ENCODE measurements around the gene CAMK2G. TPM values are rescaled to one million over a fixed set of nuclear protein-coding genes. Genes with fewer than 3 reads are reported as not detected.
A peak's percentile ranks its signal among the peaks of the same experiment; 100 is the strongest.
"Not testable (repeated sequence)": the region's sequence is repeated elsewhere in the genome, so short reads cannot be mapped to it uniquely, and the experiment has no call there.

Gene CAMK2G
- total RNA-seq, 5 donors from 2014 or later (not counting 1 experiment from before 2014, with no cell fraction given): 50.6 to 59.9 (median 55.5) TPM

GRCh38 chr10:73829090-73829489 is 45.3 kb downstream of the CAMK2G start:
- H3K27me3 Mint-ChIP-seq; H3K27ac Mint-ChIP-seq; H3K27me3 ChIP-seq (replicated peaks in 1 of 2; ENCODE audit: control insufficient read depth in 2 of 2, extremely low read depth in 1 of 2, insufficient read depth in 2 of 2, low read length in 1 of 2); H3K27ac ChIP-seq (ENCODE audit: low read length); DNase-seq; CTCF ChIA-PET; H3K9me3 Mint-ChIP-seq; POLR2A ChIA-PET; ATAC-seq (replicated peaks in 1 of 4); H3K4me1 Mint-ChIP-seq; H3K4me3 Mint-ChIP-seq; H3K4me3 ChIP-seq (ENCODE audit: control insufficient read depth in 1 of 2, extremely low read depth in 1 of 2, low read length in 1 of 2); H3K4me1 ChIP-seq (ENCODE audit: control insufficient read depth in 1 of 2, extremely low read depth in 1 of 2, insufficient read depth in 2 of 2, low read length in 2 of 2); H3K9me3 ChIP-seq: not testable (repeated sequence)
- H3K36me3 ChIP-seq (ENCODE audit: control insufficient read depth in 2 of 2, extremely low read depth in 1 of 2, insufficient read depth in 1 of 2, low read length in 1 of 2): peaks cover 23 to 47% of the 10 kb centered on the region in 2 donors
- no CpG with 5 or more reads among the region's 7 CpGs for WGBS (ENCODE audit: insufficient coverage)
- H3K36me3 Mint-ChIP-seq: peaks cover 13% of the 10 kb centered on the region

GRCh38 chr10:73828161-73828560 is 46.2 kb downstream of the CAMK2G start:
- peaks cover 26 to 53% of the 10 kb centered on the region in 2 donors for H3K36me3 ChIP-seq (ENCODE audit: control insufficient read depth in 2 of 2, extremely low read depth in 1 of 2, insufficient read depth in 1 of 2, low read length in 1 of 2)
- Mint-ChIP-seq H3K27ac (no peak overlapping the region), H3K36me3 (peaks cover 13% of the 10 kb centered on the region), H3K27me3 (no peaks in the 10 kb centered on the region), H3K4me3 (no peak overlapping the region), H3K9me3 (no peaks in the 10 kb centered on the region), H3K4me1 (no peaks in the 10 kb centered on the region)
- 90% methylated on average over 2 of the region's 6 CpGs for WGBS (ENCODE audit: insufficient coverage)
- DNase-seq (no peak), ATAC-seq (replicated peaks in 1 of 4) (no peak)
- no peaks in the 10 kb centered on the region for H3K27me3 ChIP-seq (replicated peaks in 1 of 2; ENCODE audit: control insufficient read depth in 2 of 2, extremely low read depth in 1 of 2, insufficient read depth in 2 of 2, low read length in 1 of 2)
- CTCF ChIA-PET: interaction anchor here in 1 of 2 donors (0.6 kb wide), 1 partner anchor 311 kb away, joined by 6 read pairs; no protein-coding TSS in a partner anchor
- H3K4me1 ChIP-seq (ENCODE audit: control insufficient read depth in 1 of 2, extremely low read depth in 1 of 2, insufficient read depth in 2 of 2, low read length in 2 of 2): no peaks in the 10 kb centered on the region
- POLR2A ChIA-PET: no interaction called here
- H3K27ac ChIP-seq (ENCODE audit: low read length): no peak overlapping the region
- no peaks in the 10 kb centered on the region for H3K9me3 ChIP-seq
- no peak overlapping the region for H3K4me3 ChIP-seq (ENCODE audit: control insufficient read depth in 1 of 2, extremely low read depth in 1 of 2, low read length in 1 of 2)

- ATAC-seq (replicated peaks in 1 of 4) (no peak), DNase-seq (no peak)
- Mint-ChIP-seq H3K36me3 (peaks cover 14% of the 10 kb centered on the region), H3K4me1 (no peaks in the 10 kb centered on the region), H3K27me3 (no peaks in the 10 kb centered on the region), H3K4me3 (no peak overlapping the region), H3K27ac (no peak overlapping the region), H3K9me3 (no peaks in the 10 kb centered on the region)
- Histone ChIP-seq H3K36me3 (ENCODE audit: control insufficient read depth in 2 of 2, extremely low read depth in 1 of 2, insufficient read depth in 1 of 2, low read length in 1 of 2) (peaks cover 32 to 55% of the 10 kb centered on the region in 2 donors), H3K27me3 (replicated peaks in 1 of 2; ENCODE audit: control insufficient read depth in 2 of 2, extremely low read depth in 1 of 2, insufficient read depth in 2 of 2, low read length in 1 of 2) (no peaks in the 10 kb centered on the region), H3K4me1 (ENCODE audit: control insufficient read depth in 1 of 2, extremely low read depth in 1 of 2, insufficient read depth in 2 of 2, low read length in 2 of 2) (no peaks in the 10 kb centered on the region), H3K4me3 (ENCODE audit: control insufficient read depth in 1 of 2, extremely low read depth in 1 of 2, low read length in 1 of 2) (no peak overlapping the region), H3K9me3 (no peaks in the 10 kb centered on the region), H3K27ac (ENCODE audit: low read length) (no peak overlapping the region)
- WGBS (ENCODE audit: insufficient coverage): 94% methylated on average over 12 of the region's 19 CpGs
- POLR2A ChIA-PET: no interaction called here
- CTCF ChIA-PET: no interaction called here
These were observed 46.8 kb downstream of the CAMK2G start for GRCh38 chr10:73827346-73828089.

GRCh38 chr10:73824146-73824725 is 50.1 kb downstream of the CAMK2G start:
- Mint-ChIP-seq H3K27ac (no peak overlapping the region), H3K36me3 (peaks cover 19% of the 10 kb centered on the region), H3K4me1 (no peaks in the 10 kb centered on the region), H3K27me3 (no peaks in the 10 kb centered on the region), H3K4me3 (no peak overlapping the region), H3K9me3 (no peaks in the 10 kb centered on the region)
- ChIA-PET POLR2A (no interaction called here), CTCF (no interaction called here)
- H3K4me1 ChIP-seq (ENCODE audit: control insufficient read depth in 1 of 2, extremely low read depth in 1 of 2, insufficient read depth in 2 of 2, low read length in 2 of 2): no peaks in the 10 kb centered on the region
- no peak overlapping the region for H3K27ac ChIP-seq (ENCODE audit: low read length)
- no peaks in the 10 kb centered on the region for H3K9me3 ChIP-seq
- 96% methylated on average over 12 of the region's 14 CpGs for WGBS (ENCODE audit: insufficient coverage)
- no peak overlapping the region for H3K4me3 ChIP-seq (ENCODE audit: control insufficient read depth in 1 of 2, extremely low read depth in 1 of 2, low read length in 1 of 2)
- no peaks in the 10 kb centered on the region for H3K27me3 ChIP-seq (replicated peaks in 1 of 2; ENCODE audit: control insufficient read depth in 2 of 2, extremely low read depth in 1 of 2, insufficient read depth in 2 of 2, low read length in 1 of 2)
- DNase-seq: no peak
- ATAC-seq (replicated peaks in 1 of 4): no peak
- H3K36me3 ChIP-seq (ENCODE audit: control insufficient read depth in 2 of 2, extremely low read depth in 1 of 2, insufficient read depth in 1 of 2, low read length in 1 of 2): peaks cover 36 to 68% of the 10 kb centered on the region in 2 donors

- 100% methylated on average over 2 of the region's 7 CpGs for WGBS (ENCODE audit: insufficient coverage)
- H3K27me3 ChIP-seq (replicated peaks in 1 of 2; ENCODE audit: control insufficient read depth in 2 of 2, extremely low read depth in 1 of 2, insufficient read depth in 2 of 2, low read length in 1 of 2): no peaks in the 10 kb centered on the region
- H3K4me3 ChIP-seq (ENCODE audit: control insufficient read depth in 1 of 2, extremely low read depth in 1 of 2, low read length in 1 of 2): no peak overlapping the region
- H3K4me1 Mint-ChIP-seq: no peaks in the 10 kb centered on the region
- H3K36me3 ChIP-seq (ENCODE audit: control insufficient read depth in 2 of 2, extremely low read depth in 1 of 2, insufficient read depth in 1 of 2, low read length in 1 of 2): peaks cover 36 to 67% of the 10 kb centered on the region in 2 donors
- H3K9me3 ChIP-seq: no peaks in the 10 kb centered on the region
- POLR2A ChIA-PET: no interaction called here
- no peaks in the 10 kb centered on the region for H3K9me3 Mint-ChIP-seq
- no peaks in the 10 kb centered on the region for H3K4me1 ChIP-seq (ENCODE audit: control insufficient read depth in 1 of 2, extremely low read depth in 1 of 2, insufficient read depth in 2 of 2, low read length in 2 of 2)
- DNase-seq (no peak), ATAC-seq (replicated peaks in 1 of 4) (no peak)
- CTCF ChIA-PET: no interaction called here
- H3K27ac ChIP-seq (ENCODE audit: low read length): no peak overlapping the region
- H3K27me3 Mint-ChIP-seq: no peaks in the 10 kb centered on the region
- H3K27ac Mint-ChIP-seq: no peak overlapping the region
- H3K36me3 Mint-ChIP-seq: peaks cover 19% of the 10 kb centered on the region
- no peak overlapping the region for H3K4me3 Mint-ChIP-seq
These were observed 51.0 kb downstream of the CAMK2G start for GRCh38 chr10:73823391-73823790.

- peak overlapping the region in 1 of 2 donors; percentile 70 for H3K27ac Mint-ChIP-seq
- POLR2A ChIA-PET: no interaction called here
- H3K27ac ChIP-seq (ENCODE audit: low read length): no peak overlapping the region
These were observed 54.8 kb downstream of the CAMK2G start for GRCh38 chr10:73819513-73820093.

More at GRCh38 chr10:73819513-73820093, 54.8 kb downstream of the CAMK2G start:
- ATAC-seq (replicated peaks in 1 of 4) (no peak), DNase-seq (no peak)
- peaks cover 38% of the 10 kb centered on the region for H3K36me3 Mint-ChIP-seq
- Histone ChIP-seq H3K4me3 (ENCODE audit: control insufficient read depth in 1 of 2, extremely low read depth in 1 of 2, low read length in 1 of 2) (no peak overlapping the region), H3K27me3 (replicated peaks in 1 of 2; ENCODE audit: control insufficient read depth in 2 of 2, extremely low read depth in 1 of 2, insufficient read depth in 2 of 2, low read length in 1 of 2) (no peaks in the 10 kb centered on the region), H3K4me1 (ENCODE audit: control insufficient read depth in 1 of 2, extremely low read depth in 1 of 2, insufficient read depth in 2 of 2, low read length in 2 of 2) (no peaks in the 10 kb centered on the region), H3K9me3 (no peaks in the 10 kb centered on the region), H3K36me3 (ENCODE audit: control insufficient read depth in 2 of 2, extremely low read depth in 1 of 2, insufficient read depth in 1 of 2, low read length in 1 of 2) (peaks cover 25 to 74% of the 10 kb centered on the region in 2 donors)
- H3K27me3 Mint-ChIP-seq: no peaks in the 10 kb centered on the region
- CTCF ChIA-PET: no interaction called here
- WGBS (ENCODE audit: insufficient coverage): 98% methylated on average over 20 of the region's 20 CpGs
- no peaks in the 10 kb centered on the region for H3K9me3 Mint-ChIP-seq
- H3K4me3 Mint-ChIP-seq: no peak overlapping the region
- no peaks in the 10 kb centered on the region for H3K4me1 Mint-ChIP-seq

Measured in T-cell (primary cell).